GM20000 (cell line): ENCODE results near the gene NDUFB2.
"Not testable (repeated sequence)": the region's sequence is repeated elsewhere in the genome, so short reads cannot be mapped to it uniquely, and the experiment has no call there.

Source experiments
- DNase-seq: peaks from one replicate; pipeline ENCODE4 v3.0.0; 2012; ENCODE audit warnings: low spot score
- CTCF ChIP-seq: IDR thresholded peaks from 2 replicates; pipeline ENCODE4 v1.5.1; 2012; ENCODE audit warnings: mild to moderate bottlenecking, control low read depth; ENCODE audit errors: extremely low read depth, missing control alignments

Gene NDUFB2

GRCh38 chr7:140707132-140707531 lies 10.6 kb downstream of the NDUFB2 start:
- no peak for TF ChIP-seq CTCF

GRCh38 chr7:140708764-140709163 lies 12.3 kb downstream of the NDUFB2 start:
- not testable (repeated sequence) for DNase-seq

More at GRCh38 chr7:140707132-140707531, 10.6 kb downstream of the NDUFB2 start:
- DNase-seq = no peak

- DNase-seq = not testable (repeated sequence)
Observed at GRCh38 chr7:140712392-140712791, 15.9 kb downstream of the NDUFB2 start.

GRCh38 chr7:140714331-140715040 lies 18.0 kb downstream of the NDUFB2 start:
- DNase-seq = no peak
- TF ChIP-seq CTCF = no peak

GRCh38 chr7:140719721-140720120 lies 23.2 kb downstream of the NDUFB2 start:
- TF ChIP-seq CTCF = no peak
- DNase-seq = no peak

GRCh38 chr7:140722254-140722653 lies 25.7 kb downstream of the NDUFB2 start:
- no peak for DNase-seq

GRCh38 chr7:140723006-140723405 lies 26.5 kb downstream of the NDUFB2 start:
- TF ChIP-seq CTCF = no peak

More at GRCh38 chr7:140722254-140722653, 25.7 kb downstream of the NDUFB2 start:
- TF ChIP-seq CTCF = no peak

GRCh38 chr7:140723574-140723973 lies 27.1 kb downstream of the NDUFB2 start:
- no peak for TF ChIP-seq CTCF
- DNase-seq = no peak

More at GRCh38 chr7:140723006-140723405, 26.5 kb downstream of the NDUFB2 start:
- no peak for DNase-seq

- DNase-seq = no peak
- no peak for TF ChIP-seq CTCF
Observed at GRCh38 chr7:140724706-140725105, 28.2 kb downstream of the NDUFB2 start.
